ENCODE data around the gene HOXA11.

DNA sequence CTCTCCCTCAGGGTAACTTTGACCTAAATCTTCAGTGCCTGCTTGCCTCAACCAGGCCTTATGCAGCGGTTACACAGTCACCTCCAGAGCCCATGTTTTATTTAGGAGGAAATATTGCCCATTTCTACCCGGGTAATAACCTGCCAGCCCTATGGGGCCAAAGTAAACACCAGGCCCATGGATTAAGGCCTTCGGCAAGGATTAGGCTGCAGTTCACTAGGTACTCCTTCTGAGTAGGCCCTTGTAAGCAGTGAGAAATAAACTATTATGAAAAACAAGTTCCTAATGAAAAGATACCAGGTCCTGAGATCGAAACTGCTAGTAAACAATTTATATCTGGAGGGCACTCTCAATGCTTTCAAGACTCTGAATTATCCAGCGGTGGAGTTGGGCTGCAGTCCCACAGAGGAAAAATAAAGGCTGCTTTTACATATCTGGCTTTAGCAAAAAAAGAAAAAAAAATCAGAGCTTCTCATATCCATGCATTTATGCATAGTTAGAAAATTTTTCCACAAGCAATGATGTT, 7.2 kb downstream of the HOXA11 start:
- TF ChIP-seq, protein P1, sequence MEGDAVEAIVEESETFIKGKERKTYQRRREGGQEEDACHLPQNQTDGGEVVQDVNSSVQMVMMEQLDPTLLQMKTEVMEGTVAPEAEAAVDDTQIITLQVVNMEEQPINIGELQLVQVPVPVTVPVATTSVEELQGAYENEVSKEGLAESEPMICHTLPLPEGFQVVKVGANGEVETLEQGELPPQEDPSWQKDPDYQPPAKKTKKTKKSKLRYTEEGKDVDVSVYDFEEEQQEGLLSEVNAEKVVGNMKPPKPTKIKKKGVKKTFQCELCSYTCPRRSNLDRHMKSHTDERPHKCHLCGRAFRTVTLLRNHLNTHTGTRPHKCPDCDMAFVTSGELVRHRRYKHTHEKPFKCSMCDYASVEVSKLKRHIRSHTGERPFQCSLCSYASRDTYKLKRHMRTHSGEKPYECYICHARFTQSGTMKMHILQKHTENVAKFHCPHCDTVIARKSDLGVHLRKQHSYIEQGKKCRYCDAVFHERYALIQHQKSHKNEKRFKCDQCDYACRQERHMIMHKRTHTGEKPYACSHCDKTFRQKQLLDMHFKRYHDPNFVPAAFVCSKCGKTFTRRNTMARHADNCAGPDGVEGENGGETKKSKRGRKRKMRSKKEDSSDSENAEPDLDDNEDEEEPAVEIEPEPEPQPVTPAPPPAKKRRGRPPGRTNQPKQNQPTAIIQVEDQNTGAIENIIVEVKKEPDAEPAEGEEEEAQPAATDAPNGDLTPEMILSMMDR (conservative IDR thresholded peaks at IDR 0.05) = no peak
- no peak for TF ChIP-seq ZFX (IDR thresholded peaks at IDR 0.05)

Data from C4-2B (cell line).